Thymus (tissue), 11 donors: ENCODE results near the gene MMP3. TPM values are rescaled to one million over a fixed set of nuclear protein-coding genes. Genes with fewer than 3 reads are reported as not detected.

ENCODE experiments used
- DNase-seq, 9 donors: peaks; one replicate each; pipeline ENCODE4 v3.0.0-alpha.2; 2013; ENCODE audit warnings: low spot score in 9 of 9, low read depth in 6 of 9, missing footprints in 1 of 9
- H3K27ac ChIP-seq, 2 donors: one replicate each; pipeline ENCODE4 v1.5.1; 2013; ENCODE audit warnings: control low read depth in 1 of 2, low read depth in 1 of 2, low read length in 1 of 2, mild to moderate bottlenecking in 1 of 2, moderate library complexity in 1 of 2
- H3K27me3 ChIP-seq, 2 donors: one replicate each; pipeline ENCODE4 v1.5.1; 2013; ENCODE audit warnings: low read length in 1 of 2; ENCODE audit not compliant: control insufficient read depth in 2 of 2, insufficient read depth in 1 of 2
- H3K36me3 ChIP-seq, 2 donors: one replicate each; pipeline ENCODE4 v1.5.1; 2013; ENCODE audit warnings: low read length in 1 of 2, mild to moderate bottlenecking in 1 of 2, moderate library complexity in 1 of 2; ENCODE audit not compliant: control insufficient read depth in 2 of 2, insufficient read depth in 2 of 2
- H3K4me1 ChIP-seq, 2 donors: one replicate each; pipeline ENCODE4 v1.5.1; 2013; ENCODE audit warnings: low read length in 2 of 2; ENCODE audit not compliant: control insufficient read depth in 2 of 2, insufficient read depth in 2 of 2
- H3K4me3 ChIP-seq, 2 donors: one replicate each; pipeline ENCODE4 v1.5.1; 2013; ENCODE audit warnings: low read length in 2 of 2, control low read depth in 1 of 2, mild to moderate bottlenecking in 1 of 2
- H3K9me3 ChIP-seq, 2 donors: one replicate each; pipeline ENCODE4 v1.5.1; 2013; ENCODE audit warnings: low read length in 1 of 2, mild to moderate bottlenecking in 1 of 2; ENCODE audit not compliant: control insufficient read depth in 2 of 2, insufficient read depth in 1 of 2
- WGBS: extraction: QIAGEN DNeasy Blood & Tissue Kit; methylation state at CpG from one replicate; pipeline ENCODE4 v1.1.7; 2013; 5-methylcytosine and 5-hydroxymethylcytosine counted together
- polyA plus RNA-seq: library from polyadenylated mRNA; stranded (reverse); fragments of 200-250 nt; gene quantifications from one replicate; pipeline ENCODE4 v1.2.3, GENCODE V29; 2013
- total RNA-seq: library from RNA; stranded (reverse); fragments of 120-200 nt; gene quantifications from one replicate; pipeline ENCODE4 v1.2.4, GENCODE V29; 2013
- donor health status: healthy.

Gene MMP3
- total and polyA plus RNA-seq, 2 donors, result 0.28 to 0.48 TPM

DNA sequence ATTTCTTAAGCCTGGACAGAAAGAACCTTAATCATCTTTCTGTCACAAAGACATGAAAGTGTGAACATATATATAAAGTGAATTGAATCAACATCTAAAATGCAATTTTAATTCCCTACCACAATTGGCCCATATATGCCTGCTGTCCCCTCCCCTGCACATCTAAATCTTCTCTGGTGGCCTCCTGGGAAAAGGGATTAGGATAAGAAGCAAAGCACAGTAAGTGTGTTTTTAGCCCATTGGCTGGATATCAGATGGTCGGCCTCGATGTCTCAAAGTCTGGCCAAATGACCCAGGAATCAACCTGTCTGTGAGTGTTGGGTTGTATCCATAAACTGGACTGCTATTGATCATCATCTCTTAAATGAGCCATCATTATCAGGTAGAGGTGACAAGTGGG lies 5.8 kb downstream of the MMP3 start:
- 97% methylated on average over 2 of the region's 2 CpGs for whole genome bisulfite sequencing
- H3K36me3 ChIP-seq, result no peaks in the 10 kb centered on the region
- H3K27me3 ChIP-seq, result peaks cover 0 to under 1% of the 10 kb centered on the region in 2 donors
- H3K27ac ChIP-seq, result no peak overlapping the region
- H3K4me3 ChIP-seq, result no peak overlapping the region
- DNase-seq, result no peak
- no peaks in the 10 kb centered on the region for H3K4me1 ChIP-seq
- no peaks in the 10 kb centered on the region for H3K9me3 ChIP-seq

- no peak for DNase-seq
- H3K4me1 ChIP-seq, result no peaks in the 10 kb centered on the region
- WGBS, result 94% methylated on average over 2 of the region's 2 CpGs
- no peak overlapping the region for H3K4me3 ChIP-seq
- no peak overlapping the region for H3K27ac ChIP-seq
- H3K9me3 ChIP-seq, result no peaks in the 10 kb centered on the region
- H3K36me3 ChIP-seq, result no peaks in the 10 kb centered on the region
- peaks cover 0 to 2% of the 10 kb centered on the region in 2 donors for H3K27me3 ChIP-seq
Measured at GRCh38 chr11:102837156-102837555, 6.3 kb downstream of the MMP3 start.

DNA sequence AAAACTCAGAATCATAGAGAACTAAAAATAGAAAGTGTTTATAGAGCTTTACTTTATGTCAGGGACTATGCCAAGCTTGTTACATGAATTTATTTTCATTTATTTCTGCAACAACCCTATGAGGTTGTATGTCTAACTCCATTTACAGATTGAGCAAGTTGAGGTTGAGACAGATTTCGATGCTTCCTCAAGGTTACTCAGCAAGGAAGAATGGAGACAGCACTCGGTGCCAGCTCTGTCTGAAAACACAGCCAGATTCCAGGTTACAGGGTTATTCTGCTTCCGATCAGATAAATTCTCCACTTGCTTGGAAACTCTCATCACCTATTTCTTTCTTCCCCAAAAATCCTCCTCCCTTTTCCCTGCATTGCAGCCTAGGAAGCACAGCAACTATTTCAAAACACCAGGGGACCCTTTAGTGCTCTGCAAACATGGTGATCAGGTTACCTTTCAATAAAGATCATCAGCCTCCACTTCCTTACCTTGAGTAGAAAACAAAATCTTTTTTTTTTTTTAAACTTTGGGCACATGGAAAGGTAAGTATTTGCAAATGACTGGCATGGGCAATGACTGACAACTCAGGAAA lies 7.0 kb downstream of the MMP3 start:
- WGBS, result 85% methylated on average over 3 of the region's 3 CpGs
- peaks cover 0 to 8% of the 10 kb centered on the region in 2 donors for H3K27me3 ChIP-seq
- no peak for DNase-seq
- no peaks in the 10 kb centered on the region for H3K9me3 ChIP-seq
- H3K4me1 ChIP-seq, result no peaks in the 10 kb centered on the region
- H3K27ac ChIP-seq, result no peak overlapping the region
- H3K4me3 ChIP-seq, result no peak overlapping the region
- no peaks in the 10 kb centered on the region for H3K36me3 ChIP-seq

DNA sequence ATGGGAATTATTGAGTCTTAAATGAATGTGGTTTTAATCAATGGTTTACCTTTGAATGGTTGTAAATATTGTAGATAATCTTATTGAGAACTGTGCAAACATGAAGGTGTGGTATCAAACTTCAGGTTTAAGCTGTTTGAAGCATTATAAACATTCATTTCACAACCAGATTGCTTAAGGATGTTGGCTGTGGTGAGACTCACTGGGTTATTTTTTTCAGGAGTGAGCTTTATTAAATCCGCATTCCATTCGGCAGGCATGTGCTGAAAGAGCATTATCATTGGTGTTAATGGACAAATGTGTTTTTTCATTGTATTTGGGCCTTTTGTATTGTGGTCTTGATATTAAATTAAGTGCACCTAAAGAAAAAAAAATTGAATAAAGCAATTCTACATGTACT lies 9.7 kb downstream of the MMP3 start:
- 96% methylated on average over 2 of the region's 2 CpGs for WGBS
- H3K9me3 ChIP-seq, result no peaks in the 10 kb centered on the region
- no peak for DNase-seq
- peaks cover 0 to 19% of the 10 kb centered on the region in 2 donors for H3K27me3 ChIP-seq
- H3K36me3 ChIP-seq, result no peaks in the 10 kb centered on the region
- H3K4me3 ChIP-seq, result no peak overlapping the region
- H3K4me1 ChIP-seq, result no peaks in the 10 kb centered on the region
- H3K27ac ChIP-seq, result no peak overlapping the region

DNA sequence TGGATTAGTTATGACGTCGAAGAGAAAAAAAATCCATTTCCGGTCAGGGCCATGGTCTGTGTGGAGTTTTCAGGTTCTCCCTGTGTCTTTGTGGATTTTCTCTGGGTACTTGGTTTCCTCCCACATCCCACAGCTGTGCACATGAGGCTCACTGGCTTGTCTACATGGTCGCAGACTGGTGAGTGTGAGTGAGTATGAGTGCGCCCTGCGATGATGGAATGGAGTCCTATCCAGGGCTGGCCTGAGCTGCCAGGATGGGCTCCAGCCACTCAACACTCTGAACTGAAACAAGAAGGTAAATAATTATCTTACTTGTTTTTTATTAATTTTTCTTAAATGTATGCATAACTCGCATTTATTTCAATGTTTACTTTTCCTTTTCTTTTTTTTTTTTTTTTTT lies 10.8 kb downstream of the MMP3 start:
- Histone ChIP-seq H3K27me3 (peaks cover 0 to 19% of the 10 kb centered on the region in 2 donors), H3K4me1 (no peaks in the 10 kb centered on the region), H3K9me3 (no peaks in the 10 kb centered on the region), H3K27ac (no peak overlapping the region), H3K36me3 (no peaks in the 10 kb centered on the region), H3K4me3 (no peak overlapping the region)
- DNase-seq, result no peak
- WGBS, result 96% methylated on average over 7 of the region's 7 CpGs

GRCh38 chr11:102831489-102832440 lies 11.6 kb downstream of the MMP3 start:
- Histone ChIP-seq H3K4me3 (no peak overlapping the region), H3K9me3 (no peaks in the 10 kb centered on the region), H3K27ac (no peak overlapping the region), H3K36me3 (no peaks in the 10 kb centered on the region), H3K4me1 (no peaks in the 10 kb centered on the region), H3K27me3 (peaks cover 0 to 19% of the 10 kb centered on the region in 2 donors)
- 43% methylated on average over 38 of the region's 38 CpGs for WGBS
- no peak for DNase-seq

DNA sequence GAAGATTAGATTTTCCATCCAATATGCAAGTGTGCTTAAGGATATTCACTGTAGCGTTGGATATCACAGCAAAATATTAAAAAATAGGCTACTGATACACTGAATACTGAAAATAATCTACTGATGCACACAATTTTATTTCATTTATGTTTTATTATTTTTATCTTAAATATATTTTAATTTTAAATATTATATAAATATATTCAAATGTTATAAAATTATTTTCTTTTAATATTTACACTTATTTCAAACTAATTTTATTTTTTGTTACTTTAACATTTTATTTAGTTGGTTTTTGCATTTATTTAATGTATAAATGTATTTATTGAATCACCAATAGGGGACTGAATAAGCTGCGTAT lies 12.3 kb downstream of the MMP3 start:
- H3K4me3 ChIP-seq, result no peak overlapping the region
- H3K27me3 ChIP-seq, result peaks cover 0 to 19% of the 10 kb centered on the region in 2 donors
- no peaks in the 10 kb centered on the region for H3K4me1 ChIP-seq
- H3K36me3 ChIP-seq, result no peaks in the 10 kb centered on the region
- H3K9me3 ChIP-seq, result no peaks in the 10 kb centered on the region
- WGBS, result 65% methylated on average over 2 of the region's 2 CpGs
- no peak overlapping the region for H3K27ac ChIP-seq
- DNase-seq, result no peak

- H3K4me3 ChIP-seq, result no peak overlapping the region
- H3K4me1 ChIP-seq, result no peaks in the 10 kb centered on the region
- DNase-seq, result no peak
- H3K36me3 ChIP-seq, result no peaks in the 10 kb centered on the region
- peaks cover 0 to 19% of the 10 kb centered on the region in 2 donors for H3K27me3 ChIP-seq
- 57% methylated on average over 5 of the region's 5 CpGs for WGBS
- H3K9me3 ChIP-seq, result peaks cover 0 to 3% of the 10 kb centered on the region in 2 donors
- H3K27ac ChIP-seq, result no peak overlapping the region
Measured at GRCh38 chr11:102830001-102830727, 13.2 kb downstream of the MMP3 start.
